ENCODE measurements around the gene WDR1. TPM values are rescaled to one million over a fixed set of nuclear protein-coding genes. Genes with fewer than 3 reads are reported as not detected.
A peak's percentile ranks its signal among the peaks of the same experiment; 100 is the strongest.

WDR1 gene
- total and polyA plus RNA-seq, 2 donors from 2014 or later = 176 to 313 TPM

GRCh38 chr4:10096978-10097335 is 19.6 kb downstream of the WDR1 start:
- peaks cover 2 to 65% (median 40%) of the 10 kb centered on the region in 3 donors for H3K36me3 ChIP-seq (ENCODE audit: control insufficient read depth in 2 of 3, insufficient read depth in 3 of 3, low read length in 3 of 3)
- intact Hi-C loops (cut with DNase I) = no loop called here
- TF ChIP-seq CTCF (IDR thresholded peaks at IDR 0.05; ENCODE audit: borderline replicate concordance, extremely low read depth, insufficient read depth) = no peak
- peaks cover 0 to 51% (median 36%) of the 10 kb centered on the region in 3 donors for H3K4me1 ChIP-seq (ENCODE audit: control insufficient read depth in 2 of 3, insufficient read depth in 2 of 3, low read depth in 1 of 3, low read length in 3 of 3)
- H3K27me3 ChIP-seq (ENCODE audit: control insufficient read depth, insufficient read depth, low read length) = no peaks in the 10 kb centered on the region
- H3K9ac ChIP-seq (ENCODE audit: low read length in 3 of 3) = peak overlapping the region in 1 of 3 donors; percentile 44
- no peak for DNase-seq
- no peaks in the 10 kb centered on the region for H3K9me3 ChIP-seq (ENCODE audit: control insufficient read depth in 2 of 3, insufficient read depth in 1 of 3, low read length in 3 of 3)
- peak overlapping the region in 1 of 2 donors; percentile 13 for H3K27ac ChIP-seq (ENCODE audit: low read depth in 2 of 2, low read length in 2 of 2)
- FAIRE-seq = no peak
- no peak overlapping the region for H3K4me3 ChIP-seq (ENCODE audit: low read length in 3 of 3)

GRCh38 chr4:10096201-10096977 is 20.2 kb downstream of the WDR1 start:
- H3K4me1 ChIP-seq (ENCODE audit: control insufficient read depth in 2 of 3, insufficient read depth in 2 of 3, low read depth in 1 of 3, low read length in 3 of 3) = peaks cover 0 to 52% (median 37%) of the 10 kb centered on the region in 3 donors
- H3K4me3 ChIP-seq (ENCODE audit: low read length in 3 of 3) = no peak overlapping the region
- H3K27me3 ChIP-seq (ENCODE audit: control insufficient read depth, insufficient read depth, low read length) = no peaks in the 10 kb centered on the region
- no peaks in the 10 kb centered on the region for H3K9me3 ChIP-seq (ENCODE audit: control insufficient read depth in 2 of 3, insufficient read depth in 1 of 3, low read length in 3 of 3)
- DNase-seq = peak in 1 of 5 donors; percentile 89
- intact Hi-C loops (cut with DNase I) = no loop called here
- no peak for TF ChIP-seq CTCF (IDR thresholded peaks at IDR 0.05; ENCODE audit: borderline replicate concordance, extremely low read depth, insufficient read depth)
- H3K27ac ChIP-seq (ENCODE audit: low read depth in 2 of 2, low read length in 2 of 2) = peak overlapping the region; percentile 59 to 74
- peak overlapping the region in 1 of 3 donors; percentile 44 for H3K9ac ChIP-seq (ENCODE audit: low read length in 3 of 3)
- peaks cover 2 to 69% (median 44%) of the 10 kb centered on the region in 3 donors for H3K36me3 ChIP-seq (ENCODE audit: control insufficient read depth in 2 of 3, insufficient read depth in 3 of 3, low read length in 3 of 3)
- FAIRE-seq = no peak

- DNase-seq (peak in 1 of 5 donors; percentile 62), FAIRE-seq (no peak)
- H3K27me3 ChIP-seq (ENCODE audit: control insufficient read depth, insufficient read depth, low read length) = no peaks in the 10 kb centered on the region
- intact Hi-C loops (cut with DNase I) = no loop called here
- H3K9me3 ChIP-seq (ENCODE audit: control insufficient read depth in 2 of 3, insufficient read depth in 1 of 3, low read length in 3 of 3) = no peaks in the 10 kb centered on the region
- peak overlapping the region; percentile 59 to 74 for H3K27ac ChIP-seq (ENCODE audit: low read depth in 2 of 2, low read length in 2 of 2)
- peaks cover 2 to 73% (median 50%) of the 10 kb centered on the region in 3 donors for H3K36me3 ChIP-seq (ENCODE audit: control insufficient read depth in 2 of 3, insufficient read depth in 3 of 3, low read length in 3 of 3)
- H3K4me3 ChIP-seq (ENCODE audit: low read length in 3 of 3) = no peak overlapping the region
- no peak overlapping the region for H3K9ac ChIP-seq (ENCODE audit: low read length in 3 of 3)
- no peak for TF ChIP-seq CTCF (IDR thresholded peaks at IDR 0.05; ENCODE audit: borderline replicate concordance, extremely low read depth, insufficient read depth)
- peaks cover 0 to 56% (median 47%) of the 10 kb centered on the region in 3 donors for H3K4me1 ChIP-seq (ENCODE audit: control insufficient read depth in 2 of 3, insufficient read depth in 2 of 3, low read depth in 1 of 3, low read length in 3 of 3)
Observed at GRCh38 chr4:10095296-10095991, 21.2 kb downstream of the WDR1 start.

All from kidney (tissue), 14 donors.